Thymus (tissue), 11 donors: Measurements from ENCODE around the gene GPR82. TPM values are rescaled to one million over a fixed set of nuclear protein-coding genes. Genes with fewer than 3 reads are reported as not detected.
"Not testable (repeated sequence)": the region's sequence is repeated elsewhere in the genome, so short reads cannot be mapped to it uniquely, and the experiment has no call there.

Experiments
- DNase-seq, 9 donors: peaks; one replicate each; pipeline ENCODE4 v3.0.0-alpha.2; 2013; ENCODE audit warnings: low spot score in 9 of 9, low read depth in 6 of 9, missing footprints in 1 of 9
- H3K27ac ChIP-seq, 2 donors: one replicate each; pipeline ENCODE4 v1.5.1; 2013; ENCODE audit warnings: control low read depth in 1 of 2, low read depth in 1 of 2, low read length in 1 of 2, mild to moderate bottlenecking in 1 of 2, moderate library complexity in 1 of 2
- H3K27me3 ChIP-seq, 2 donors: one replicate each; pipeline ENCODE4 v1.5.1; 2013; ENCODE audit warnings: low read length in 1 of 2; ENCODE audit not compliant: control insufficient read depth in 2 of 2, insufficient read depth in 1 of 2
- H3K36me3 ChIP-seq, 2 donors: one replicate each; pipeline ENCODE4 v1.5.1; 2013; ENCODE audit warnings: low read length in 1 of 2, mild to moderate bottlenecking in 1 of 2, moderate library complexity in 1 of 2; ENCODE audit not compliant: control insufficient read depth in 2 of 2, insufficient read depth in 2 of 2
- H3K4me1 ChIP-seq, 2 donors: one replicate each; pipeline ENCODE4 v1.5.1; 2013; ENCODE audit warnings: low read length in 2 of 2; ENCODE audit not compliant: control insufficient read depth in 2 of 2, insufficient read depth in 2 of 2
- H3K4me3 ChIP-seq, 2 donors: one replicate each; pipeline ENCODE4 v1.5.1; 2013; ENCODE audit warnings: low read length in 2 of 2, control low read depth in 1 of 2, mild to moderate bottlenecking in 1 of 2
- H3K9me3 ChIP-seq, 2 donors: one replicate each; pipeline ENCODE4 v1.5.1; 2013; ENCODE audit warnings: low read length in 1 of 2, mild to moderate bottlenecking in 1 of 2; ENCODE audit not compliant: control insufficient read depth in 2 of 2, insufficient read depth in 1 of 2
- WGBS: extraction: QIAGEN DNeasy Blood & Tissue Kit; methylation state at CpG from one replicate; pipeline ENCODE4 v1.1.7; 2013; 5-methylcytosine and 5-hydroxymethylcytosine counted together
- polyA plus RNA-seq: library from polyadenylated mRNA; stranded (reverse); fragments of 200-250 nt; gene quantifications from one replicate; pipeline ENCODE4 v1.2.3, GENCODE V29; 2013
- total RNA-seq: library from RNA; stranded (reverse); fragments of 120-200 nt; gene quantifications from one replicate; pipeline ENCODE4 v1.2.4, GENCODE V29; 2013
- donor health status: healthy.

Gene GPR82
- total and polyA plus RNA-seq, 2 donors, result 0.50 to 0.61 TPM

- Histone ChIP-seq H3K27me3 (no peaks in the 10 kb centered on the region), H3K27ac (no peak overlapping the region), H3K36me3 (peaks cover 0 to 2% of the 10 kb centered on the region in 2 donors), H3K4me1 (peaks cover 0 to under 1% of the 10 kb centered on the region in 2 donors), H3K4me3 (no peak overlapping the region), H3K9me3 (no peaks in the 10 kb centered on the region)
- WGBS, result 97% methylated on average over 5 of the region's 5 CpGs
- DNase-seq, result no peak
These were observed 12.8 kb upstream of the GPR82 start for GRCh38 chrX:41711021-41711667.

- H3K4me1 ChIP-seq, result no peaks in the 10 kb centered on the region
- H3K27ac ChIP-seq, result peak overlapping the region in 1 of 2 donors; percentile 31
- peaks cover 2 to 7% of the 10 kb centered on the region in 2 donors for H3K36me3 ChIP-seq
- H3K27me3 ChIP-seq, result no peaks in the 10 kb centered on the region
- no peak for DNase-seq
- H3K9me3 ChIP-seq, result peaks cover 2 to 16% of the 10 kb centered on the region in 2 donors
- H3K4me3 ChIP-seq, result no peak overlapping the region
- WGBS, result 97% methylated on average over 5 of the region's 5 CpGs
These were observed 7.8 kb upstream of the GPR82 start for GRCh38 chrX:41716222-41716621.

- H3K4me1 ChIP-seq, result no peaks in the 10 kb centered on the region
- WGBS, result 91% methylated on average over 12 of the region's 12 CpGs
- DNase-seq, result peak in 1 of 9 donors; percentile 34
- peaks cover 2 to 16% of the 10 kb centered on the region in 2 donors for H3K9me3 ChIP-seq
- peaks cover 2 to 7% of the 10 kb centered on the region in 2 donors for H3K36me3 ChIP-seq
- H3K4me3 ChIP-seq, result no peak overlapping the region
- peak overlapping the region in 1 of 2 donors; percentile 31 for H3K27ac ChIP-seq
- no peaks in the 10 kb centered on the region for H3K27me3 ChIP-seq
These were observed 7.1 kb upstream of the GPR82 start for GRCh38 chrX:41716767-41717473.

- DNase-seq, result no peak
- Histone ChIP-seq H3K4me3 (no peak overlapping the region), H3K4me1 (no peaks in the 10 kb centered on the region), H3K27me3 (no peaks in the 10 kb centered on the region), H3K36me3 (peaks cover 2 to 7% of the 10 kb centered on the region in 2 donors), H3K27ac (no peak overlapping the region), H3K9me3 (peaks cover 2 to 16% of the 10 kb centered on the region in 2 donors)
- 100% methylated on average over 4 of the region's 4 CpGs for WGBS
These were observed 5.3 kb upstream of the GPR82 start for GRCh38 chrX:41718481-41719235.

- not testable (repeated sequence) for H3K36me3 ChIP-seq, H3K4me1 ChIP-seq, DNase-seq, H3K27ac ChIP-seq, H3K4me3 ChIP-seq, H3K27me3 ChIP-seq
- peaks cover 2 to 16% of the 10 kb centered on the region in 2 donors for H3K9me3 ChIP-seq
- 93% methylated on average over 6 of the region's 6 CpGs for WGBS
These were observed 4.4 kb upstream of the GPR82 start for GRCh38 chrX:41719610-41720009.

- no peaks in the 10 kb centered on the region for H3K4me1 ChIP-seq
- H3K9me3 ChIP-seq, result peaks cover 2 to 16% of the 10 kb centered on the region in 2 donors
- peak in 1 of 9 donors; percentile 29 for DNase-seq
- H3K4me3 ChIP-seq, result no peak overlapping the region
- H3K36me3 ChIP-seq, result peaks cover 2 to 7% of the 10 kb centered on the region in 2 donors
- no peaks in the 10 kb centered on the region for H3K27me3 ChIP-seq
- WGBS, result 47% methylated on average over 3 of the region's 3 CpGs
- no peak overlapping the region for H3K27ac ChIP-seq
These were observed 3.7 kb upstream of the GPR82 start for GRCh38 chrX:41720125-41720779.

GRCh38 chrX:41721590-41721989 is 2.4 kb upstream of the GPR82 start:
- H3K27me3 ChIP-seq, result no peaks in the 10 kb centered on the region
- no peaks in the 10 kb centered on the region for H3K4me1 ChIP-seq
- no peak for DNase-seq
- 100% methylated on average over 1 of the region's 1 CpG for WGBS
- peaks cover 0 to 7% of the 10 kb centered on the region in 2 donors for H3K36me3 ChIP-seq
- H3K27ac ChIP-seq, result no peak overlapping the region
- H3K4me3 ChIP-seq, result no peak overlapping the region
- peaks cover 2 to 16% of the 10 kb centered on the region in 2 donors for H3K9me3 ChIP-seq

- H3K27ac ChIP-seq, result no peak overlapping the region
- no peak overlapping the region for H3K4me3 ChIP-seq
- H3K4me1 ChIP-seq, result no peaks in the 10 kb centered on the region
- H3K9me3 ChIP-seq, result peaks cover 2 to 13% of the 10 kb centered on the region in 2 donors
- WGBS, result 96% methylated on average over 3 of the region's 3 CpGs
- no peaks in the 10 kb centered on the region for H3K27me3 ChIP-seq
- H3K36me3 ChIP-seq, result peaks cover 0 to 7% of the 10 kb centered on the region in 2 donors
- no peak for DNase-seq
These were observed 1.8 kb upstream of the GPR82 start for GRCh38 chrX:41722214-41722613.
